Stimulated activated CD4-positive, alpha-beta T cell treated with anti-CD3 and anti-CD28 coated beads, Interleukin-12 subunit alpha, Interleukin-12 subunit beta, amount 100 ng/mL, for 24 hours (primary cell): ENCODE results near the gene SUGP1.

Experiments used
- DNase-seq, 2 experiments: peaks; one replicate each; pipeline ENCODE4 v3.0.0-alpha.2; 2020; ENCODE audit warnings: low read depth in 2 of 2

Gene SUGP1

DNA sequence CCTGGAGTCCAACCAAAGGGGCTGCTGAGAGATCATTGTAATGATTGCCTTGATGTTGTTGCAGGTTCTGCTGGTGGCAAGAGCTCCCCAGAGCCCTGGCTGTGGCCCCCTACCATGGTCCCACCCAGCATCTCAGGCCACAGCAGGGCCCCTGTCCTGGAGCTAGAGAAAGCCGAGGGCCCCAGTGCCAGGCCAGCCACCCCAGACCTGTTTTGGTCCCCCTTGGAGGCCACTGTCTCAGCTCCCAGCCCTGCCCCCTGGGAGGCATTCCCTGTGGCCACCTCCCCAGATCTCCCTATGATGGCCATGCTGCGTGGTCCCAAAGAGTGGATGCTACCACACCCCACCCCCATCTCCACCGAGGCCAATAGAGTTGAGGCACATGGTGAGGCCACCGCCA, 93.1 kb downstream of the SUGP1 start:
- no peak for DNase-seq

DNA sequence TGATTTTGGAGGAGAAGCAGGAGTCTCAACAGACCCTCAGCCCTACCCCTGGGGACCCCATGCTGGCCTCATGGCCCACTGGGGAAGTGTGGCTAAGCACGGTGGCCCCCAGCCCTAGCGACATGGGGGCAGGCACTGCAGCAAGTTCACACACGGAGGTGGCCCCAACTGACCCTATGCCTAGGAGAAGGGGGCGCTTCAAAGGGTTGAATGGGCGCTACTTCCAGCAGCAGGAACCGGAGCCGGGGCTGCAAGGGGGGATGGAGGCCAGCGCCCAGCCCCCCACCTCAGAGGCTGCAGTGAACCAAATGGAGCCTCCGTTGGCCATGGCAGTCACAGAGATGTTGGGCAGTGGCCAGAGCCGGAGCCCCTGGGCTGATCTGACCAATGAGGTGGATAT, 93.6 kb downstream of the SUGP1 start:
- DNase-seq, result no peak

DNA sequence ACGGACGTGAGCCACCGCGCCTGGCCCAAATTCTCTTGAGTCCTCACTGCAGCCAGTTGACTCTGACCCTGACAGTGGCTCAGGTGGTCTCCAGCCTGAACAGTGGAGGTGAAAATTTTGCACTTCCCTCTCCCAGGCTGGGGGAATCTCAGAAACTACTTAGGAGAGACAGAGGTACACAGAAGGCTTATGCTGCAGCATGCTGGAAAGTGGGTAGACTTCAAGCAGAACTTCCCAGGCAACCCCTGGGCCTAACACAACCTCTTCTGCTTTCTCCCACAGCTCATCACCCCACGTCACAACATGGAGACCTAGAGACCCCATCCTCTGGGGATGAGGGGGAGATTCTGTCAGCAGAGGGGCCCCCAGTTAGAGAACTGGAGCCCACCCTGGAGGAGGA, 94.1 kb downstream of the SUGP1 start:
- no peak for DNase-seq
